LNCAP (cell line): ENCODE results near the gene CNTNAP2.

ENCODE experiments used
- TF ChIP-seq, protein P1 (sequence below): fragments of 450-650 bp; IDR thresholded peaks from 2 replicates; pipeline ENCODE4 v1.5.1; 2017; ENCODE audit warnings: mild to moderate bottlenecking

CNTNAP2 gene

DNA sequence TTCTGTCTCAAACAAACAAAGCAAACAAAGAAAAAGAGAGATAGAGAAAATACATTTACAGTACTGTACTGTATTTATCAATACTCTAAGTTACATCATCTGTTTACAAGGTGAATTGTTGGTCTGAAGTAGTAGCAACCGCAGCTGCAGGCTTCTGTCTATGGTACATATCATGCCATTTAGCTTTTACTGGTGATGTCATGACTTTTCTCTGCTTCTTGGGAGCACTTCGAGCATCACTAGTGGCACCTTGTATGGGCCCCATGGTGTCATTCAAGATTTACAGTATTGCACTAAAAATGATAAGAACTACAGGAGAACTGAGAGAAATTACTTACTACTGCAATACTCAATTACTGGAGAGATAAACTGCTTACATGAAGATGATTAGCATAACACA, 826.9 kb downstream of the CNTNAP2 start:
- TF ChIP-seq, protein P1, sequence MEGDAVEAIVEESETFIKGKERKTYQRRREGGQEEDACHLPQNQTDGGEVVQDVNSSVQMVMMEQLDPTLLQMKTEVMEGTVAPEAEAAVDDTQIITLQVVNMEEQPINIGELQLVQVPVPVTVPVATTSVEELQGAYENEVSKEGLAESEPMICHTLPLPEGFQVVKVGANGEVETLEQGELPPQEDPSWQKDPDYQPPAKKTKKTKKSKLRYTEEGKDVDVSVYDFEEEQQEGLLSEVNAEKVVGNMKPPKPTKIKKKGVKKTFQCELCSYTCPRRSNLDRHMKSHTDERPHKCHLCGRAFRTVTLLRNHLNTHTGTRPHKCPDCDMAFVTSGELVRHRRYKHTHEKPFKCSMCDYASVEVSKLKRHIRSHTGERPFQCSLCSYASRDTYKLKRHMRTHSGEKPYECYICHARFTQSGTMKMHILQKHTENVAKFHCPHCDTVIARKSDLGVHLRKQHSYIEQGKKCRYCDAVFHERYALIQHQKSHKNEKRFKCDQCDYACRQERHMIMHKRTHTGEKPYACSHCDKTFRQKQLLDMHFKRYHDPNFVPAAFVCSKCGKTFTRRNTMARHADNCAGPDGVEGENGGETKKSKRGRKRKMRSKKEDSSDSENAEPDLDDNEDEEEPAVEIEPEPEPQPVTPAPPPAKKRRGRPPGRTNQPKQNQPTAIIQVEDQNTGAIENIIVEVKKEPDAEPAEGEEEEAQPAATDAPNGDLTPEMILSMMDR = no peak

DNA sequence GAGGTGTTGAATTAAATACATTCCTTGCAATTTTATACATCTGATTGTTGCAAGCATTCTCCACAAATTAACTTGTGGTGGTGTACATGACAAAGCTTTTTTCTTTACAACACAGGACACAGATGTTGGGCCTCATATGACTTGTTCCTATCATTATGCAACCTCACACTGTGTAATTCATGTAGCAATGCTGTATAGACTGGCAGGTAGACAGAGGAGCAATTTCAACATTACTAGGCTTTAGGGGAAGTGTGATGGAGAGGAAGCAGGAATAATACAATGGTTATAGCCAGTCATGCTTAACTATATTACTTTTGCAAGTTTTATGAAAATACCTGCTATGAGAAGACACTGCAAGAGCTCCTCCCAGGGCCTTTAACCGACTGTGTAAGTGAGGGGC, 832.1 kb downstream of the CNTNAP2 start:
- TF ChIP-seq, protein P1 = no peak

DNA sequence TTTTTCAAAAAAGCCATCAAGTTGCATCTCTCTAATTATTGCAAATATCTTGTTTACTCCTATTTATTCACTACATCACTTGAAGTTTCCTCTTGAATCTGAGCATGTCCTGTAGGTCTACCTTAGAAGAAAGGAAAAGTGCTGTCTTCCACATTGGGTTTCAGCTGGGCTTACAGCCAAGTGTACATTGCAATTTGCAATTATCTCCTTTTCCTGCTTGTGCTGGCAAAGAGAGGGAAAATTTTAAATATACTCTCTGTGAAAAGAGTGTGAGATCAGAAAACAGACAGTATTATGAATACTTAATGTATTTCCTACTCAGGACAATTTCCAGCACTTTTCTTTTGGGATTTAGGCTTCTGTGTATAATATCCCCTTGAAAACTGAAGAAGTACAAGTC, 839.7 kb downstream of the CNTNAP2 start:
- TF ChIP-seq, protein P1 = no peak

GRCh38 chr7:146956853-146957252, 840.3 kb downstream of the CNTNAP2 start:
- TF ChIP-seq, protein P1 = no peak

DNA sequence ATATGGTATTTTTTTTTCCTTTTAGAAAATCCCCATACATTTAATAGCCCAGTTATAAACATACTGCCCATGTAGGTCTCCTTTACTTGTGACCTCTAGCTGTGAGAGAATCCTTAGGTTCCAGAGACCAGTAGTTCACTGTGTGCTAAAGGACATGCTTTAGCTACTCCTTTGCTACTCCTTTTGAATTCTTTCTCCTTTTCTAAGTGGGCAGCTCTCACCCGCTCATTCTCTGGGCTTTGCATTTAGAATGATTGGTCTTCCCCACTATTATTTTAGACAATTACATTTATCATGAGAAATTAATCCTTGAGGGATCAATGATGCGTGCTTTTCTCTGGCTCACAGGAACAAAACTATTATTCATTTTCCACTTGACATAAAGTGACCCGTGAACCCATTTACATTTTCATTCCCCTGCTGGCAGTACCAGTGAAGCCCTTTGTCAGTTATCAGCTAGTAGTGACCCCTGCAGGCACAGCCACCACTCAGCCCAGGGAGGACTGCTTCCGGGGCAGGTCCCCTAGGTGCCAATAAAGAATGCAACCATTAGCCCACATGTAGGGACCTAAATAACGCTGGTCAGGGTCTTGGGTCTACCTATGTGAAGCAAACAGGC, 844.3 kb downstream of the CNTNAP2 start:
- TF ChIP-seq, protein P1 = no peak

DNA sequence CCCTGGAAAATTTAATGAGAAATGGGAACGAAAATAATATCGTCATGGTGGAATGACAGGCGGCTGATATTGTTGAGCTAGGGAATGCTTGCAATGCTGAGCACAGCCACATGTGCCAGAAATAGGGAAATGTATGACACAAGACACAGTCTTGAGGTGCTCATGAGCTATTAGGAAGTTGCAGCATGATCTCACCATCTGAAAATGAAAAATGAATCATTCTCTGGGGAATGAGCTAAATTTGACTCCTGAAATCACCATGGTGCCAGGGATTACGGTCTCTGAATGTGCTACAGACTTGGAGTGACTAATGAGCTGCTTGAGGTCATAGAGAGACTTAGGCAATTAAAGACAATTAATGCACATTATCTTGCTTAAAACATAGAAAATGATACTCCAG, 845.0 kb downstream of the CNTNAP2 start:
- TF ChIP-seq, protein P1 = no peak

- TF ChIP-seq, protein P1 = no peak
Measured at GRCh38 chr7:146966274-146966673, 849.7 kb downstream of the CNTNAP2 start.

DNA sequence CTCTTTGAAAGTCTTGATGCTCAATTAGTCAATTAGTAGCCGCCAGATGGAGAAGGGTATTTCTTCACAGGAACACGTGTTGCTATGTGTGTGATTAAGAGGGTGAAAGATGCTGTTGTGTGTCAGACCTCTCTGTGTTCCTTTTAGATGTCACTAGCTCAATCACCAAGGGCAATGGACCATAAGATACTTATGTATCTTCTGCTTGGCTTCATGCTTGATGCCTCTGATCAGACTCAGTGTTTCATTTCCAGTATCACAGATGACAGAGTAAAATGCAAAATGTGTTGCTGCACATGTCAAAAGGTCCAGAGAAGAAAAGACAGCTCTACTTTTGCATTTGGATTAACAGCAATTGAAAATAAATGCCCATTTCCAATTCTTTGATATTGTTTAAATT, 865.9 kb downstream of the CNTNAP2 start:
- TF ChIP-seq, protein P1 = no peak
